GM23248 (cell line): ENCODE data around the gene ADAMTS6. TPM values are rescaled to one million over a fixed set of nuclear protein-coding genes. Genes with fewer than 3 reads are reported as not detected.
A peak's percentile ranks its signal among the peaks of the same experiment; 100 is the strongest.

Experiments used
- DNase-seq: peaks from one replicate; pipeline ENCODE4 v3.0.0-alpha.2; 2015
- H2AFZ ChIP-seq: fragments of 200-600 bp; sonication (generic); 2 replicates; pipeline ENCODE4 v1.6.1; 2016; ENCODE audit warnings: antibody characterized with exemption
- H3F3A ChIP-seq: fragments of 200-600 bp; sonication (generic); 2 replicates; pipeline ENCODE4 v1.6.1; 2016; ENCODE audit warnings: mild to moderate bottlenecking, antibody characterized with exemption, mixed run types; ENCODE audit not compliant: insufficient read depth
- H3K27ac ChIP-seq: fragments of 200-600 bp; sonication (generic); 2 replicates; pipeline ENCODE4 v1.5.1; 2016; ENCODE audit warnings: mild to moderate bottlenecking
- H3K27me3 ChIP-seq: fragments of 200-600 bp; sonication (generic); replicated peaks from 2 replicates; pipeline ENCODE4 v1.6.1; 2016; ENCODE audit warnings: mild to moderate bottlenecking; ENCODE audit not compliant: insufficient read depth
- H3K36me3 ChIP-seq: fragments of 200-600 bp; sonication (generic); 2 replicates; pipeline ENCODE4 v1.6.1; 2016; ENCODE audit warnings: low read depth, mild to moderate bottlenecking
- H3K4me1 ChIP-seq: fragments of 200-600 bp; sonication (generic); 2 replicates; pipeline ENCODE4 v1.6.1; 2016; ENCODE audit warnings: mild to moderate bottlenecking; ENCODE audit not compliant: insufficient read depth
- H3K4me2 ChIP-seq: fragments of 200-600 bp; sonication (generic); one replicate; pipeline ENCODE4 v1.6.1; 2016; ENCODE audit warnings: mild to moderate bottlenecking; ENCODE audit not compliant: unreplicated experiment
- H3K4me3 ChIP-seq: fragments of 200-600 bp; sonication (generic); 2 replicates; pipeline ENCODE4 v1.5.1; 2016; ENCODE audit warnings: mild to moderate bottlenecking
- H3K79me2 ChIP-seq: fragments of 200-600 bp; sonication (generic); 2 replicates; pipeline ENCODE4 v1.6.1; 2016; ENCODE audit warnings: mild to moderate bottlenecking; ENCODE audit not compliant: insufficient read depth
- H3K9ac ChIP-seq: fragments of 200-600 bp; sonication (generic); 2 replicates; pipeline ENCODE4 v1.6.1; 2016; ENCODE audit warnings: mild to moderate bottlenecking
- H3K9me2 ChIP-seq: fragments of 200-600 bp; sonication (generic); 2 replicates; pipeline ENCODE4 v1.6.1; 2016; ENCODE audit warnings: mixed run types, mild to moderate bottlenecking, moderate library complexity; ENCODE audit not compliant: insufficient read depth
- H3K9me3 ChIP-seq: fragments of 200-600 bp; sonication (generic); one replicate; pipeline ENCODE4 v1.6.1; 2017; ENCODE audit warnings: low read depth
- H4K20me1 ChIP-seq: fragments of 200-600 bp; sonication (generic); 2 replicates; pipeline ENCODE4 v1.6.0; 2016; ENCODE audit not compliant: insufficient read depth
- EZH2 ChIP-seq: fragments of 200-600 bp; sonication (generic); IDR thresholded peaks from 2 replicates; pipeline ENCODE4 v1.6.1; 2018; ENCODE audit warnings: antibody characterized with exemption, mild to moderate bottlenecking; ENCODE audit not compliant: insufficient read depth, poor library complexity, severe bottlenecking
- EZH2phosphoT487 ChIP-seq: fragments of 200-600 bp; sonication (generic); IDR thresholded peaks from 2 replicates; pipeline ENCODE4 v1.6.1; 2018; ENCODE audit warnings: antibody characterized with exemption, moderate library complexity, mild to moderate bottlenecking, low read depth; ENCODE audit not compliant: insufficient read depth
- WGBS, 2 experiments: methylation state at CpG; one replicate each; pipeline ENCODE4 v1.1.6; 2015 to 2017; ENCODE audit warnings: low lambda C conversion rate in 2 of 2, low coverage in 1 of 2; ENCODE audit errors: missing lambda C conversion rate in 2 of 2; 5-methylcytosine and 5-hydroxymethylcytosine counted together
- in situ Hi-C: fragments of 300-500 bp; cut with MboI; formaldehyde crosslinking; loops from 2 replicates; pipeline ENCODE4 v1.15.0; 2020
- polyA plus RNA-seq: library from polyadenylated mRNA; unstranded; fragments of >200 nt; fragmentation: Nextera tagmentation; extraction: Ambion mirVana; gene quantifications from 2 replicates; pipeline ENCODE4 v1.2.1, GENCODE V29; 2016
- total RNA-seq: library from RNA; depleted of rRNA; stranded (reverse); fragments of >200 nt; shearing (Covaris generic); gene quantifications from 2 replicates; pipeline ENCODE4 v1.2.3, GENCODE V29; 2014

Gene ADAMTS6
- total and polyA plus RNA-seq, 2 experiments from 2014 or later: 10.1 to 76.0 TPM

DNA sequence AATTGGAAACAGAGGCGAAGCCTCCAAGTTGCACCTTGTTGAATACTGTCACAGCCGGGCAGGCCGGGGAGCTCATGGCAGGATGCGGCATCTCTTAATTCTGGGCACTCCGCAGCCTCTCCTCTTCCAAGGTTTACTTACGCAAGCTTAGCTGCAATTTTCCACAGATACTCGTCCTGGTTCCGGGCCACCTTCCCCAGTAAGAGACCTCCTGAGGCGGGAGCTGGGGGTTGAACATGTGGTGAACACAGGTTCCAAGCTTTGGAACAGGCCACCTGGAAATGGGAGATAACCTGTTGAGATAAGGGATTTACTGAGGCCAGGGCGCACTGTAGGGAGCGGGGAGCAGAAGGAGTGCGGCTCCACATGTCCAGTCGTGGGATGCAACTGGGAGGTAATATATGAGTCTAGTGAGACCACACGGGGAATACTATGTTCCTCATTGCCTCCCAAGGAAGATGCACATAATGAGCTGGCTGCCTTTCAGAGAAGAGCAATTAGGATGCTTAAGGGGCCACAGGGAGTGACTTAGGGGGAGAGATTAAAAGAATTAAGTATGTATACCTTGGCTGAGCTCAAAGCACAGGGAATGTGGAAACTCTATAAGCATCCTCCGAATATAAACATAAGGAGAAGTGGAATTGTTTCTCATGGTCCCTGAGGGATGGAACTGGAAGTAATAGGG lies 377.8 kb downstream of the ADAMTS6 start:
- Histone ChIP-seq H3K36me3 (no peaks in the 10 kb centered on the region), H3K9me2 (no peaks in the 10 kb centered on the region), H3K27ac (peak overlapping the region; percentile 31; the same call in 1 of the 2 replicates), H3K4me3 (peak overlapping the region; percentile 66), H3K9ac (peak overlapping the region; percentile 83), H2AFZ (peak overlapping the region; percentile 90), H3F3A (peaks cover 35% of the 10 kb centered on the region), H3K4me1 (peaks cover 17% of the 10 kb centered on the region), H3K27me3 (no peaks in the 10 kb centered on the region), H3K9me3 (no peaks in the 10 kb centered on the region), H3K4me2 (peak overlapping the region; percentile 64), H4K20me1 (no peaks in the 10 kb centered on the region), H3K79me2 (no peaks in the 10 kb centered on the region)
- in situ Hi-C loops: no loop called here
- TF ChIP-seq EZH2phosphoT487 (no peak), EZH2 (no peak)
- 59 to 62% methylated on average over 15 of the region's 15 CpGs for WGBS, 2 experiments
- DNase-seq: no peak

DNA sequence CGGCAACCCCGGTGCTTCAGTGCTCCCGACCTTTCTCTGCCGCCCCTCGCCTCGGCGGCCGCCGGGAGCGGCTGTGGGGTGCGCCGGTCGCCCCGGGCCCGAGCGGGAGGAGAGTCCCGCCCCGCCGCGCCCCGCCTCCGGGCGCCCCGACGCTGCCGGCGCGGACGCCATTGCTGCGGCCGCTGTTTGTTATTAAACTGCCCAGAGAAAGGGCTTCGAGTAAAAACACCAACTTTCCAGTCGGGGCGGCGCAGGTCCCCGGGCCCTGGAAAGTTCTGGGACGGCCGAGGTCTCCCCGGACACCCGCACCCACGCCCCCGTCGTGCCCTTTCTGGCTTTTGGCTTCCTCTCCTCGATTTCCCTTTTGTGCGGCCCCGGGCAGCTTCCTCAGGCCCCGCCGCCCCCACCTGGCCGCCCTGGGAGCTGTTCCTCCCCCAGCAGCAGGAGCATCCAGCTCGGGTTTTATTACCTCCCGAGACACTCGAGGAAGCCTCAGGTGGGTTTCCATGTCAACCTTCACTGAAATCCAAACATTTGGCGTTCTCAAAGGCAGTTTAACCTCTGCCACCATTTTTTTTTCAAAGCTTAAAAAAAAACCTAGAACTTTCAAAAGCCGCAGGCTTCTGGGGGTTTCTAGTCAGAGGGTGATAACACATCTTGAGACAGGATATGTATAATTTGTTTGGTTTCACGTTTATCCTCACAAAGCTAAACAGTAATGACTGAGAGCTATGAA lies 378.6 kb downstream of the ADAMTS6 start:
- Histone ChIP-seq H3K4me2 (peak overlapping the region; percentile 64), H3K4me1 (peaks cover 10% of the 10 kb centered on the region), H3K9me3 (no peaks in the 10 kb centered on the region), H3K79me2 (no peaks in the 10 kb centered on the region), H3K27ac (peak overlapping the region; percentile 31), H3K9me2 (no peaks in the 10 kb centered on the region), H3K27me3 (no peaks in the 10 kb centered on the region), H3F3A (peaks cover 28% of the 10 kb centered on the region; the same call in 1 of the 2 replicates), H2AFZ (peak overlapping the region; percentile 90), H4K20me1 (no peaks in the 10 kb centered on the region), H3K36me3 (no peaks in the 10 kb centered on the region), H3K9ac (peak overlapping the region; percentile 83), H3K4me3 (peak overlapping the region; percentile 66)
- DNase-seq: peak; percentile 66
- 2 to 3% methylated on average over 42 to 54 of the region's 55 CpGs for WGBS, 2 experiments
- TF ChIP-seq EZH2phosphoT487: no peak
- no peak for TF ChIP-seq EZH2
- in situ Hi-C loops: no loop called here

DNA sequence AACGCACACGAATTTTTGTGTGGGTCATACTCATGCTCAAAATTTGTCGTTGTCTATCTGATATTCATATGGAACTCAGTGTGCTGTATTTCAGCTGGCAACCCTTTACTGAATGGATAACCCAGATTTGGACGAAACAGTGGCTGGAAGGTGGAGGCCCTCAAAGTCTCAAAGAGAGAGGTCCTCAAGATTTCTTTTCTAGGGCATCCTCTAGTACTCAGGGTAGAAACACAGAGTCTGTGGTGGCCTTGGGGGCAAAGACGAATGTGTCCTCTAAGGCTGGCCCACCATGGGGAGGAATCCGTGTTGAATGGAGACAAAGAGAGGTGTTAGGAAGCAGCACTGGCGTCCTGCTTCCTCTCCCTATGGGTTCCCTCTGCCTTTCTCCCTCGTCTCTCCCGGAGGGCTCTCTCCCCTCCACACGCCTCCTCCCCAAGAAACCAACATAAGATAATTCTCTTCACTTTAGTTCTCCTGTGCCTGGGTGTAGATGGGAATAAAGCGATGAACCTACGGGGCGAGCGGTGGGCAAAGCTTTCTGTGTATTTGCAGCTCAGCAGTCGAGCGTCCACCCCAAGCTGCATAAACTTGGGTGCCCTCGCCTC lies 379.2 kb downstream of the ADAMTS6 start:
- Histone ChIP-seq H3K9me3 (no peaks in the 10 kb centered on the region), H2AFZ (peak overlapping the region; percentile 90), H3K36me3 (no peaks in the 10 kb centered on the region), H3K9me2 (no peaks in the 10 kb centered on the region), H3K27ac (no peak overlapping the region), H3K4me1 (peaks cover 9% of the 10 kb centered on the region), H4K20me1 (no peaks in the 10 kb centered on the region), H3F3A (peaks cover 28% of the 10 kb centered on the region; the same call in 1 of the 2 replicates), H3K4me3 (peak overlapping the region; percentile 66), H3K9ac (peak overlapping the region; percentile 83), H3K27me3 (no peaks in the 10 kb centered on the region), H3K4me2 (peak overlapping the region; percentile 64), H3K79me2 (no peaks in the 10 kb centered on the region)
- DNase-seq: no peak
- WGBS, 2 experiments: 54 to 58% methylated on average over 17 of the region's 17 CpGs
- in situ Hi-C loops: no loop called here
- TF ChIP-seq EZH2phosphoT487 (no peak), EZH2 (no peak)

DNA sequence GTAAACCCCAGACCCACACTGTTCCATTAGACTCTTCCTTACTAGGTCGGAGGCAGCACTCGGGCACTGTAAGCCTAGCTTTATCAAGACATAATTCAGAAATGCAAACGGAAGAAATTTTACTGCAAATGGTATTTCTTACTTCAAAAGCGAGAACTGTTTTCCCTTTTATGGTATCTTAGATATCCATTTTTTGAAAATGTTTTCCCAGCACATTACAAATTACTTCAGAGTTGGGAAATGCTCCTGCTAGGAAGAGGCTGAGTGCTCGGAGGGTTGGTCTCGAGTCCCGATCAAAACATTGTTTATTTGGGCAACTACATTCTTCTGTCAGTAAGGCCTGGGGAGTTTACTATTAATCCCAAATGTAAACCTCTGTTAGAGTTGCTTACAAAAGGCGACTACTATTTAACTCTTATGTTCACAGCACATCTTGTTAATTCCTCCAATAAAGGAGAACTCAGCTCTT lies 380.1 kb downstream of the ADAMTS6 start:
- Histone ChIP-seq H3K9ac (no peak overlapping the region), H3F3A (peaks cover 28% of the 10 kb centered on the region; the same call in 1 of the 2 replicates), H3K4me1 (peaks cover 9% of the 10 kb centered on the region), H3K4me2 (no peak overlapping the region), H2AFZ (peak overlapping the region; percentile 90), H3K79me2 (no peaks in the 10 kb centered on the region), H3K27ac (0 out of 2 replicates have a peak overlapping the region, but pooled peaks have one; percentile 11), H3K4me3 (no peak overlapping the region), H3K9me3 (no peaks in the 10 kb centered on the region), H3K36me3 (no peaks in the 10 kb centered on the region), H3K9me2 (no peaks in the 10 kb centered on the region), H4K20me1 (no peaks in the 10 kb centered on the region), H3K27me3 (no peaks in the 10 kb centered on the region)
- WGBS, 2 experiments: 96 to 98% methylated on average over 8 of the region's 8 CpGs
- TF ChIP-seq EZH2phosphoT487 (no peak), EZH2 (no peak)
- in situ Hi-C loops: no loop called here
- no peak for DNase-seq
